Neural cell (in vitro differentiated cells): Measurements from ENCODE around the gene NPR3. TPM values are rescaled to one million over a fixed set of nuclear protein-coding genes. Genes with fewer than 3 reads are reported as not detected.
A peak's percentile ranks its signal among the peaks of the same experiment; 100 is the strongest.

Experiments used
- H2AFZ ChIP-seq: fragments of 200-600, 300-800 bp; sonication (generic), shearing (Covaris generic); 2 replicates; pipeline ENCODE4 v1.6.0; 2014; ENCODE audit warnings: low read depth, mild to moderate bottlenecking, antibody characterized with exemption, low read length, moderate library complexity
- H3F3A ChIP-seq: fragments of 200-600 bp; shearing (Covaris generic); 2 replicates; pipeline ENCODE4 v1.6.1; 2016; ENCODE audit warnings: mild to moderate bottlenecking, moderate library complexity, mixed read lengths, antibody characterized with exemption, low read length; ENCODE audit not compliant: insufficient read depth, poor library complexity, severe bottlenecking
- H3K27ac ChIP-seq: fragments of 200-600, 300-800 bp; sonication (generic), shearing (Covaris generic); 2 replicates; pipeline ENCODE4 v1.5.1; 2014; ENCODE audit warnings: mild to moderate bottlenecking, low read length, moderate library complexity
- H3K27me3 ChIP-seq: fragments of 300-800, 200-600 bp; sonication (generic), shearing (Covaris generic); 2 replicates; pipeline ENCODE4 v1.6.0; 2014; ENCODE audit warnings: mild to moderate bottlenecking, low read depth, low read length, moderate library complexity; ENCODE audit not compliant: insufficient read depth
- H3K36me3 ChIP-seq: fragments of 300-800, 200-600 bp; sonication (generic), shearing (Covaris generic); 2 replicates; pipeline ENCODE4 v1.5.1; 2014; ENCODE audit warnings: mild to moderate bottlenecking, antibody characterized with exemption, low read length, moderate library complexity; ENCODE audit not compliant: insufficient read depth
- H3K4me2 ChIP-seq: fragments of 300-800, 200-600 bp; sonication (generic), shearing (Covaris generic); 2 replicates; pipeline ENCODE4 v1.6.0; 2014; ENCODE audit warnings: mild to moderate bottlenecking, low read length
- H3K4me3 ChIP-seq: fragments of 300-800, 200-600 bp; sonication (generic), shearing (Covaris generic); 2 replicates; pipeline ENCODE4 v1.5.1; 2014; ENCODE audit warnings: mild to moderate bottlenecking, low read length, moderate library complexity
- H3K79me2 ChIP-seq: fragments of 200-600 bp; shearing (Covaris generic); replicated peaks from 2 replicates; pipeline ENCODE4 v1.6.0; 2014; ENCODE audit warnings: mild to moderate bottlenecking, low read length, moderate library complexity; ENCODE audit not compliant: insufficient read depth
- H3K9ac ChIP-seq: fragments of 300-800, 200-600 bp; sonication (generic), shearing (Covaris generic); 2 replicates; pipeline ENCODE4 v1.6.1; 2016; ENCODE audit warnings: mild to moderate bottlenecking, low read length, mixed read lengths
- H3K9me2 ChIP-seq: fragments of 200-600 bp; shearing (Covaris generic); 2 replicates; pipeline ENCODE4 v1.6.1; 2016; ENCODE audit warnings: mild to moderate bottlenecking, low read length, mixed read lengths; ENCODE audit not compliant: insufficient read depth
- H3K9me3 ChIP-seq: fragments of 200-600, 300-800 bp; sonication (generic), shearing (Covaris generic); 2 replicates; pipeline ENCODE4 v1.6.1; 2016; ENCODE audit warnings: mild to moderate bottlenecking, mixed run types, low read length, moderate library complexity, mixed read lengths
- H4K20me1 ChIP-seq: fragments of 200-600 bp; shearing (Covaris generic); 2 replicates; pipeline ENCODE4 v1.6.1; 2016; ENCODE audit warnings: mild to moderate bottlenecking, mixed run types; ENCODE audit not compliant: insufficient read depth
- EP300 ChIP-seq: fragments of 450-650 bp; conservative IDR thresholded peaks from 2 replicates; pipeline ENCODE4 v1.6.1; 2014; ENCODE audit warnings: antibody characterized with exemption, mild to moderate bottlenecking, moderate library complexity; ENCODE audit not compliant: poor library complexity, severe bottlenecking
- EZH2 ChIP-seq: fragments of 200-600, 300-800 bp; shearing (Covaris generic), sonication (generic); IDR thresholded peaks from 2 replicates; pipeline ENCODE4 v1.6.1; 2014; ENCODE audit warnings: antibody characterized with exemption, low read length, borderline replicate concordance, mild to moderate bottlenecking; ENCODE audit not compliant: insufficient read depth, poor library complexity, severe bottlenecking
- MXI1 ChIP-seq: fragments of 450-650 bp; conservative IDR thresholded peaks from 2 replicates; pipeline ENCODE4 v1.6.1; 2014; ENCODE audit warnings: antibody characterized with exemption, mild to moderate bottlenecking; ENCODE audit not compliant: poor library complexity, severe bottlenecking
- POLR2AphosphoS5 ChIP-seq: IDR thresholded peaks from 2 replicates; pipeline ENCODE4 v1.6.1; 2012
- RAD21 ChIP-seq: fragments of 450-650 bp; conservative IDR thresholded peaks from 2 replicates; pipeline ENCODE4 v1.6.1; 2014; ENCODE audit warnings: antibody characterized with exemption, mild to moderate bottlenecking, moderate library complexity
- SMC3 ChIP-seq: fragments of 450-650 bp; conservative IDR thresholded peaks from 2 replicates; pipeline ENCODE4 v1.6.1; 2014; ENCODE audit warnings: antibody characterized with exemption, mild to moderate bottlenecking, moderate library complexity; ENCODE audit not compliant: poor library complexity
- TAF1 ChIP-seq: IDR thresholded peaks from 2 replicates; pipeline ENCODE4 v1.6.1; 2012; ENCODE audit warnings: low read depth
- polyA plus RNA-seq: library from polyadenylated mRNA; depleted of rRNA; stranded (reverse); fragments of >200 nt; gene quantifications from 2 replicates; pipeline ENCODE4 v1.2.3, GENCODE V29; 2014
- TF ChIP-seq, protein P1 (sequence below): fragments of 450-650 bp; IDR thresholded peaks from 2 replicates; pipeline ENCODE4 v1.5.1; 2014; ENCODE audit warnings: antibody characterized with exemption, mild to moderate bottlenecking, moderate library complexity; ENCODE audit not compliant: poor library complexity, severe bottlenecking
- TF ChIP-seq, protein P2 (sequence below): IDR thresholded peaks from 2 replicates; pipeline ENCODE4 v1.6.1; 2012; ENCODE audit warnings: borderline replicate concordance

Gene NPR3
- polyA plus RNA-seq, 1 donor from 2014 or later, result 1.5 TPM

DNA sequence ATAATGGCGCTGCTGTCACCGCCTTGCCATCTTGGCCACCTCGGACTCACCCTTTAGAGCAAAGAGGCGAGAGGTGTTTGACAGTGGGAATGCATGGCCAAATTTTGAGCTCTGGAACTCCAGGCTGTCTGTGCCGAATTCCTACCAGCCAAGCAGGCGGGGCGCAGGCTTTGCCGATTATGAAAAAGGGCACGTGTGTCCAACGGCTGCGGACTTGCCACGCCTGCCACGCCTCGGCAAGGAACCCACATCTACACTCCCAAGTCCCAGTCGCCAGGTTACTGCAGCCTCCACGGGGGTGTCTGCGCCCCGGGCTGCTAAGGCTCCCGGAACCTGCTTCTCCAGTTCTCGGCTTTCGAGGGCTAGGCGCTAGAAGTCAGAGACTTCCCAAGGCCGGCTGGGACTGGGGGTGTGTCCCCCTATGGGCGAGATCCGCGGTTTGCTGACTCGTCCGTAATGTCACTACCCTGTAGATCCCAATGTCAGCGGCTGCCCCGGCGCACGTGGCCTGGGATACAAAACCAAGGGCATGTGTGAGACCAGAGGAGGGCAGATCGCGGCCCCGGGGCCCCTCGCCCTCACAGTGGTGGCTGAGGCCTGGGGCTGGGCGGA lies 2.8 kb downstream of the NPR3 start:
- H3K4me2 ChIP-seq, result no peak overlapping the region
- H3K79me2 ChIP-seq, result no peaks in the 10 kb centered on the region
- no peaks in the 10 kb centered on the region for H3F3A ChIP-seq
- H3K27me3 ChIP-seq, result peaks cover 68% of the 10 kb centered on the region
- peak overlapping the region; percentile 74 for H3K4me3 ChIP-seq
- no peak overlapping the region for H2AFZ ChIP-seq
- H3K27ac ChIP-seq, result no peak overlapping the region
- no peaks in the 10 kb centered on the region for H3K9me2 ChIP-seq
- TF ChIP-seq TAF1 (no peak), EP300 (no peak), SMC3 (no peak), POLR2AphosphoS5 (no peak), MXI1 (no peak), EZH2 (no peak), RAD21 (no peak)
- TF ChIP-seq, protein P1, sequence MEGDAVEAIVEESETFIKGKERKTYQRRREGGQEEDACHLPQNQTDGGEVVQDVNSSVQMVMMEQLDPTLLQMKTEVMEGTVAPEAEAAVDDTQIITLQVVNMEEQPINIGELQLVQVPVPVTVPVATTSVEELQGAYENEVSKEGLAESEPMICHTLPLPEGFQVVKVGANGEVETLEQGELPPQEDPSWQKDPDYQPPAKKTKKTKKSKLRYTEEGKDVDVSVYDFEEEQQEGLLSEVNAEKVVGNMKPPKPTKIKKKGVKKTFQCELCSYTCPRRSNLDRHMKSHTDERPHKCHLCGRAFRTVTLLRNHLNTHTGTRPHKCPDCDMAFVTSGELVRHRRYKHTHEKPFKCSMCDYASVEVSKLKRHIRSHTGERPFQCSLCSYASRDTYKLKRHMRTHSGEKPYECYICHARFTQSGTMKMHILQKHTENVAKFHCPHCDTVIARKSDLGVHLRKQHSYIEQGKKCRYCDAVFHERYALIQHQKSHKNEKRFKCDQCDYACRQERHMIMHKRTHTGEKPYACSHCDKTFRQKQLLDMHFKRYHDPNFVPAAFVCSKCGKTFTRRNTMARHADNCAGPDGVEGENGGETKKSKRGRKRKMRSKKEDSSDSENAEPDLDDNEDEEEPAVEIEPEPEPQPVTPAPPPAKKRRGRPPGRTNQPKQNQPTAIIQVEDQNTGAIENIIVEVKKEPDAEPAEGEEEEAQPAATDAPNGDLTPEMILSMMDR, result no peak
- TF ChIP-seq, protein P2, sequence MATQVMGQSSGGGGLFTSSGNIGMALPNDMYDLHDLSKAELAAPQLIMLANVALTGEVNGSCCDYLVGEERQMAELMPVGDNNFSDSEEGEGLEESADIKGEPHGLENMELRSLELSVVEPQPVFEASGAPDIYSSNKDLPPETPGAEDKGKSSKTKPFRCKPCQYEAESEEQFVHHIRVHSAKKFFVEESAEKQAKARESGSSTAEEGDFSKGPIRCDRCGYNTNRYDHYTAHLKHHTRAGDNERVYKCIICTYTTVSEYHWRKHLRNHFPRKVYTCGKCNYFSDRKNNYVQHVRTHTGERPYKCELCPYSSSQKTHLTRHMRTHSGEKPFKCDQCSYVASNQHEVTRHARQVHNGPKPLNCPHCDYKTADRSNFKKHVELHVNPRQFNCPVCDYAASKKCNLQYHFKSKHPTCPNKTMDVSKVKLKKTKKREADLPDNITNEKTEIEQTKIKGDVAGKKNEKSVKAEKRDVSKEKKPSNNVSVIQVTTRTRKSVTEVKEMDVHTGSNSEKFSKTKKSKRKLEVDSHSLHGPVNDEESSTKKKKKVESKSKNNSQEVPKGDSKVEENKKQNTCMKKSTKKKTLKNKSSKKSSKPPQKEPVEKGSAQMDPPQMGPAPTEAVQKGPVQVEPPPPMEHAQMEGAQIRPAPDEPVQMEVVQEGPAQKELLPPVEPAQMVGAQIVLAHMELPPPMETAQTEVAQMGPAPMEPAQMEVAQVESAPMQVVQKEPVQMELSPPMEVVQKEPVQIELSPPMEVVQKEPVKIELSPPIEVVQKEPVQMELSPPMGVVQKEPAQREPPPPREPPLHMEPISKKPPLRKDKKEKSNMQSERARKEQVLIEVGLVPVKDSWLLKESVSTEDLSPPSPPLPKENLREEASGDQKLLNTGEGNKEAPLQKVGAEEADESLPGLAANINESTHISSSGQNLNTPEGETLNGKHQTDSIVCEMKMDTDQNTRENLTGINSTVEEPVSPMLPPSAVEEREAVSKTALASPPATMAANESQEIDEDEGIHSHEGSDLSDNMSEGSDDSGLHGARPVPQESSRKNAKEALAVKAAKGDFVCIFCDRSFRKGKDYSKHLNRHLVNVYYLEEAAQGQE, result no peak
- no peak overlapping the region for H3K9ac ChIP-seq
- no peaks in the 10 kb centered on the region for H3K9me3 ChIP-seq
- H4K20me1 ChIP-seq, result no peaks in the 10 kb centered on the region
- H3K36me3 ChIP-seq, result no peaks in the 10 kb centered on the region

DNA sequence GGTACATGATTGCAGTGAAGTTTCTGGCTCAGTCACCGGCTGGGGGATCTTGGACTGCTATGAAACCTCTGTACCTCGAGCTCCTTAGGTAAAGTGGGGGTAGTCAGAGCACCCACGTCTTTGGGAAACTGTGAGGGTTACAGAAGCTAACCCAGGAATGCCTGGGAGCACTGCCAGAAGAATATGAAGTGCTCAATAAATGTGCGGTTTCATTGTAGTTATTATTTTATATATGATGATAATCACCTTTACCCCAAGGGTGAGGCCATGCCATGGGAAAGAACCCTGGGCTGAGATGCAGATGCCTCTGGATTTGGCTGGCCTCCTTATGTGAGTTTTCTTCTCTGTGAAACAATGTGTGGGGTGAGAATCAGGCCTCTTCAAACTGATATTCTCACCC lies 3.7 kb downstream of the NPR3 start:
- Histone ChIP-seq H3K27me3 (peaks cover 58% of the 10 kb centered on the region), H3K79me2 (no peaks in the 10 kb centered on the region), H3F3A (no peaks in the 10 kb centered on the region), H2AFZ (no peak overlapping the region), H4K20me1 (no peaks in the 10 kb centered on the region), H3K27ac (no peak overlapping the region), H3K9me3 (no peaks in the 10 kb centered on the region), H3K36me3 (no peaks in the 10 kb centered on the region), H3K9ac (no peak overlapping the region), H3K9me2 (no peaks in the 10 kb centered on the region), H3K4me3 (no peak overlapping the region), H3K4me2 (no peak overlapping the region)
- TF ChIP-seq POLR2AphosphoS5, result no peak
- no peak for TF ChIP-seq MXI1
- no peak for TF ChIP-seq SMC3
- TF ChIP-seq EZH2, result no peak
- no peak for TF ChIP-seq TAF1
